HCT116 (cell line): Measurements from ENCODE around the gene MEAF6. TPM values are rescaled to one million over a fixed set of nuclear protein-coding genes. Genes with fewer than 3 reads are reported as not detected.

Source experiments
- ATAC-seq: fragments of 200-7000 bp; cut with Tn5 transposase; 2 replicates; pipeline ENCODE4 v1.9.1; 2020; ENCODE audit warnings: mild to moderate bottlenecking, moderate library complexity
- BruUV-seq: library from RNA; stranded (reverse); fragments of 400-500 nt; replicated peaks from 2 replicates; lab custom pipeline; 2021; lab: Mats Ljungman, UMichigan
- CTCF ChIA-PET: fragments of 300-600 bp; sonication (Branson Sonifier 250); formaldehyde crosslinking; loops from one replicate; lab custom pipeline; 2021; ENCODE audit warnings: antibody characterized with exemption; lab: Charles Lee
- POLR2A ChIA-PET: fragments of 300-600, 350-600 bp; sonication (Branson Sonifier 250); formaldehyde crosslinking; loops from one replicate; lab custom pipeline; 2021; ENCODE audit warnings: antibody characterized with exemption; lab: Charles Lee
- RAD21 ChIA-PET, 2 experiments: fragments of 300-600 bp; sonication (Branson Sonifier 250); formaldehyde crosslinking; loops; one replicate each; lab custom pipeline; 2023; ENCODE audit warnings: low total read pairs in 2 of 2; ENCODE audit not compliant: uncharacterized antibody in 2 of 2, unreplicated experiment in 2 of 2, low non-redundant PET in 1 of 2; lab: Charles Lee
- DNase-seq: peaks from one replicate; pipeline ENCODE4 v3.0.0-alpha.2; 2010; ENCODE audit warnings: low read depth, low spot score
- H2AFZ ChIP-seq: fragments of 200-600 bp; shearing (Covaris generic), sonication (generic); 2 replicates; pipeline ENCODE4 v1.6.1; 2017; ENCODE audit warnings: low read depth, mixed run types, mixed read lengths, antibody characterized with exemption, low read length; ENCODE audit not compliant: poor library complexity, severe bottlenecking
- H3K27ac ChIP-seq: 2 replicates; pipeline ENCODE4 v1.5.1; 2012; ENCODE audit warnings: low read depth, low read length
- H3K27me3 ChIP-seq: fragments of 200-600 bp; sonication (generic); 2 replicates; pipeline ENCODE4 v1.6.1; 2016; ENCODE audit warnings: mixed run types, low read length, mixed read lengths; ENCODE audit not compliant: insufficient read depth
- H3K36me3 ChIP-seq, 2 experiments: fragments of 200-500 bp in 1 of 2; fragments of 200-600 bp in 1 of 2; sonication (Bioruptor generic) in 1 of 2; sonication (generic) in 1 of 2; 2 replicates each; pipeline versions ENCODE4 v1.5.1 to v1.6.1; 2014 to 2016; ENCODE audit warnings: low read length in 2 of 2, inconsistent platforms in 1 of 2, mixed read lengths in 1 of 2, mixed run types in 1 of 2; ENCODE audit not compliant: insufficient read depth in 2 of 2, control insufficient read depth in 1 of 2
- H3K4me1 ChIP-seq, 2 experiments: fragments of 200-600 bp in 1 of 2; sonication (generic) in 1 of 2; 2 replicates each; pipeline versions ENCODE4 v1.5.1 to v1.6.1; 2012 to 2017; ENCODE audit warnings: low read length in 2 of 2, inconsistent platforms in 1 of 2, mild to moderate bottlenecking in 1 of 2, mixed read lengths in 1 of 2, mixed run types in 1 of 2, moderate library complexity in 1 of 2; ENCODE audit not compliant: insufficient read depth in 2 of 2, control insufficient read depth in 1 of 2
- H3K4me2 ChIP-seq: fragments of 200-600 bp; sonication (generic); 2 replicates; pipeline ENCODE4 v1.6.1; 2017; ENCODE audit warnings: mixed run types, low read length, mixed read lengths
- H3K4me3 ChIP-seq, 2 experiments: fragments of 200-600 bp in 1 of 2; sonication (generic) in 1 of 2; replicated peaks in 1 of 2; 2 replicates each; pipeline ENCODE4 v1.5.1; 2011 to 2016; ENCODE audit warnings: low read length in 2 of 2, control low read depth in 1 of 2, low read depth in 1 of 2, mild to moderate bottlenecking in 1 of 2, mixed read lengths in 1 of 2, mixed run types in 1 of 2
- H3K79me2 ChIP-seq: fragments of 200-600 bp; sonication (generic); 2 replicates; pipeline ENCODE4 v1.6.1; 2017; ENCODE audit warnings: mild to moderate bottlenecking, mixed run types, low read length, moderate library complexity, mixed read lengths; ENCODE audit not compliant: insufficient read depth
- H3K9ac ChIP-seq: fragments of 200-600 bp; sonication (generic); 2 replicates; pipeline ENCODE4 v1.6.1; 2016; ENCODE audit warnings: low read length, mixed read lengths
- H3K9me2 ChIP-seq: fragments of 200-600 bp; sonication (generic), shearing (Covaris generic); 2 replicates; pipeline ENCODE4 v1.6.1; 2017; ENCODE audit warnings: mixed run types, mild to moderate bottlenecking, moderate library complexity; ENCODE audit not compliant: insufficient read depth
- H3K9me3 ChIP-seq, 2 experiments: fragments of 200-500 bp in 1 of 2; fragments of 200-600 bp in 1 of 2; sonication (Bioruptor generic) in 1 of 2; sonication (generic) in 1 of 2; 2 replicates each; pipeline ENCODE4 v1.6.1; 2014 to 2017; ENCODE audit warnings: low read length in 2 of 2, mixed read lengths in 2 of 2, inconsistent platforms in 1 of 2, low read depth in 1 of 2, mild to moderate bottlenecking in 1 of 2, mixed run types in 1 of 2, moderate library complexity in 1 of 2; ENCODE audit not compliant: control insufficient read depth in 1 of 2, insufficient read depth in 1 of 2
- H4K20me1 ChIP-seq: fragments of 200-600 bp; sonication (generic), shearing (Covaris generic); 2 replicates; pipeline ENCODE4 v1.6.1; 2017; ENCODE audit warnings: mixed run types, mild to moderate bottlenecking, moderate library complexity; ENCODE audit not compliant: insufficient read depth
- CBX3 ChIP-seq: IDR thresholded peaks from 2 replicates; pipeline ENCODE4 v1.6.1; 2012; ENCODE audit warnings: low read depth
- EGR1 ChIP-seq: IDR thresholded peaks from 2 replicates; pipeline ENCODE4 v1.6.1; 2012; ENCODE audit warnings: low read depth
- EZH2 ChIP-seq: fragments of 200-600 bp; sonication (generic); IDR thresholded peaks from 2 replicates; pipeline ENCODE4 v1.6.1; 2017; ENCODE audit warnings: antibody characterized with exemption, mixed run types
- FOSL1 ChIP-seq: IDR thresholded peaks from 2 replicates; pipeline ENCODE4 v1.6.1; 2012; ENCODE audit warnings: low read depth
- JUND ChIP-seq: IDR thresholded peaks from 2 replicates; pipeline ENCODE4 v1.6.1; 2012
- MAX ChIP-seq: IDR thresholded peaks from 2 replicates; pipeline ENCODE4 v1.6.1; 2012
- RAD21 ChIP-seq: IDR thresholded peaks from 2 replicates; pipeline ENCODE4 v1.6.1; 2012; ENCODE audit warnings: low read depth, mild to moderate bottlenecking
- SIN3A ChIP-seq: IDR thresholded peaks from 2 replicates; pipeline ENCODE4 v1.6.1; 2012; ENCODE audit warnings: low read depth
- SRF ChIP-seq: IDR thresholded peaks from 2 replicates; pipeline ENCODE4 v1.6.1; 2012; ENCODE audit warnings: low read depth
- YY1 ChIP-seq: IDR thresholded peaks from 2 replicates; pipeline ENCODE4 v1.6.1; 2011; ENCODE audit warnings: low read length, low read depth, moderate library complexity, mild to moderate bottlenecking; ENCODE audit not compliant: insufficient replicate concordance; ENCODE audit errors: extremely low read depth
- ZBTB33 ChIP-seq: IDR thresholded peaks from 2 replicates; pipeline ENCODE4 v1.6.1; 2011; ENCODE audit warnings: mild to moderate bottlenecking, low read length, moderate library complexity; ENCODE audit not compliant: insufficient replicate concordance; ENCODE audit errors: extremely low read depth
- ZFX ChIP-seq: fragments of 450-650 bp; IDR thresholded peaks from 2 replicates; pipeline ENCODE4 v1.6.1; 2017
- ZNF274 ChIP-seq: fragments of 200-500 bp; sonication (Bioruptor generic); IDR thresholded peaks from 2 replicates; pipeline ENCODE4 v1.6.1; 2014; ENCODE audit warnings: mild to moderate bottlenecking, low read depth, low read length, inconsistent platforms
- intact Hi-C: fragments of 100-400 bp; cut with micrococcal nuclease; formaldehyde crosslinking; loops from 2 replicates; pipeline ENCODE4 v1.10.0; 2022
- total RNA-seq: library from RNA; stranded (reverse); gene quantifications from one replicate; pipeline ENCODE4 v1.2.1, GENCODE V29; 2021; ENCODE audit not compliant: unreplicated experiment
- TF ChIP-seq, protein P1 (sequence below): IDR thresholded peaks from 2 replicates; pipeline ENCODE4 v1.6.1; 2012; ENCODE audit warnings: low read depth

MEAF6 gene
- total RNA-seq, 1 experiment from 2014 or later = 50.3 TPM

DNA sequence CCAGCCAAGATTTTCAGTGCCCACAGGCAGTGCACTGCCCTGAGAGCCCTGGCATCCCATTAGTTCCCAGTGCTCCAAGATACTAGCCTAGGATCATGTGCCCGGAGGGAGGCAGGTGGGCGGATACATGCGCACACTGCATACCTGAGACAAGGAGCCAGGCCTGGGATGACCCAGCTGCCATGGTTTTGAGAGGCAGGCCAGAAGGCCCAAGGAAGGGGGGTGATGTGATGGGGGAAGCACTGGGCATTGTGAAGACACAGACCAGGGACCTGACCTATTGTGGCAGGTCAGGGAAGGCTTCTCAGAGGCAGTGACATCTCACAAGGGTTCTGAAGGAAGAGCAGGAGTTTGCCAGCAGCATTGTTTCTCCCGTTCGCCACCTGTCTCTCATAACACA lies 36.6 kb downstream of the MEAF6 start:
- H3K27ac ChIP-seq = peak overlapping the region; percentile 91; the same call in 1 of the 2 replicates
- no peaks in the 10 kb centered on the region for H3K9me2 ChIP-seq
- ATAC-seq = no peak
- H3K79me2 ChIP-seq = peaks cover 69% of the 10 kb centered on the region
- no peak overlapping the region for H2AFZ ChIP-seq
- BruUV-seq = no TSS peak
- no peak for DNase-seq
- ChIA-PET POLR2A (no interaction called here), CTCF (interaction anchor here (7.2 kb wide), 1 partner anchor 10 kb away, joined by 59 read pairs; no protein-coding TSS in a partner anchor), RAD21 (no interaction called here)
- intact Hi-C loops = loop anchor here (10.0 kb wide), 1 partner anchor 1917 kb away; no protein-coding TSS in a partner anchor
- H3K4me2 ChIP-seq = peak overlapping the region; percentile 78
- TF ChIP-seq YY1 (no peak), ZNF274 (no peak), CBX3 (no peak), SRF (no peak), JUND (no peak)
- H3K27me3 ChIP-seq = no peaks in the 10 kb centered on the region
- H4K20me1 ChIP-seq = no peaks in the 10 kb centered on the region
- peaks cover 57 to 77% of the 10 kb centered on the region in 2 experiments for H3K4me1 ChIP-seq
- H3K9ac ChIP-seq = peak overlapping the region; percentile 88
- no peaks in the 10 kb centered on the region for H3K9me3 ChIP-seq
- H3K36me3 ChIP-seq = peaks cover 15 to 35% of the 10 kb centered on the region in 2 experiments; a peak in 3 of 4 replicates
- no peak overlapping the region for H3K4me3 ChIP-seq

GRCh38 chr1:37477198-37477931 lies 37.2 kb downstream of the MEAF6 start:
- no peaks in the 10 kb centered on the region for H3K27me3 ChIP-seq
- no peaks in the 10 kb centered on the region for H3K9me3 ChIP-seq
- H3K4me3 ChIP-seq = peak overlapping the region; percentile 80
- H3K4me2 ChIP-seq = peak overlapping the region; percentile 78
- H4K20me1 ChIP-seq = no peaks in the 10 kb centered on the region
- ATAC-seq = no peak
- intact Hi-C loops = loop anchor here (10.0 kb wide), 1 partner anchor 1917 kb away; no protein-coding TSS in a partner anchor
- peaks cover 69% of the 10 kb centered on the region for H3K79me2 ChIP-seq
- POLR2A ChIA-PET = interaction anchor here (4.1 kb wide), 1 partner anchor 9 kb away, joined by 34 read pairs; no protein-coding TSS in a partner anchor
- H3K27ac ChIP-seq = peak overlapping the region; percentile 91
- peaks cover 63 to 82% of the 10 kb centered on the region in 2 experiments for H3K4me1 ChIP-seq
- no TSS peak for BruUV-seq
- no peak overlapping the region for H2AFZ ChIP-seq
- RAD21 ChIA-PET = no interaction called here
- no peaks in the 10 kb centered on the region for H3K9me2 ChIP-seq
- H3K9ac ChIP-seq = peak overlapping the region; percentile 88
- CTCF ChIA-PET = interaction anchor here (7.2 kb wide), 1 partner anchor 10 kb away, joined by 59 read pairs; no protein-coding TSS in a partner anchor
- DNase-seq = no peak
- peaks cover 15 to 29% of the 10 kb centered on the region in 2 experiments; a peak in 3 of 4 replicates for H3K36me3 ChIP-seq
- TF ChIP-seq RAD21 (no peak), MAX (no peak), ZBTB33 (no peak), SIN3A (no peak), ZFX (no peak), EZH2 (no peak), YY1 (no peak), JUND (no peak), EGR1 (no peak), FOSL1 (no peak)
- TF ChIP-seq, protein P1, sequence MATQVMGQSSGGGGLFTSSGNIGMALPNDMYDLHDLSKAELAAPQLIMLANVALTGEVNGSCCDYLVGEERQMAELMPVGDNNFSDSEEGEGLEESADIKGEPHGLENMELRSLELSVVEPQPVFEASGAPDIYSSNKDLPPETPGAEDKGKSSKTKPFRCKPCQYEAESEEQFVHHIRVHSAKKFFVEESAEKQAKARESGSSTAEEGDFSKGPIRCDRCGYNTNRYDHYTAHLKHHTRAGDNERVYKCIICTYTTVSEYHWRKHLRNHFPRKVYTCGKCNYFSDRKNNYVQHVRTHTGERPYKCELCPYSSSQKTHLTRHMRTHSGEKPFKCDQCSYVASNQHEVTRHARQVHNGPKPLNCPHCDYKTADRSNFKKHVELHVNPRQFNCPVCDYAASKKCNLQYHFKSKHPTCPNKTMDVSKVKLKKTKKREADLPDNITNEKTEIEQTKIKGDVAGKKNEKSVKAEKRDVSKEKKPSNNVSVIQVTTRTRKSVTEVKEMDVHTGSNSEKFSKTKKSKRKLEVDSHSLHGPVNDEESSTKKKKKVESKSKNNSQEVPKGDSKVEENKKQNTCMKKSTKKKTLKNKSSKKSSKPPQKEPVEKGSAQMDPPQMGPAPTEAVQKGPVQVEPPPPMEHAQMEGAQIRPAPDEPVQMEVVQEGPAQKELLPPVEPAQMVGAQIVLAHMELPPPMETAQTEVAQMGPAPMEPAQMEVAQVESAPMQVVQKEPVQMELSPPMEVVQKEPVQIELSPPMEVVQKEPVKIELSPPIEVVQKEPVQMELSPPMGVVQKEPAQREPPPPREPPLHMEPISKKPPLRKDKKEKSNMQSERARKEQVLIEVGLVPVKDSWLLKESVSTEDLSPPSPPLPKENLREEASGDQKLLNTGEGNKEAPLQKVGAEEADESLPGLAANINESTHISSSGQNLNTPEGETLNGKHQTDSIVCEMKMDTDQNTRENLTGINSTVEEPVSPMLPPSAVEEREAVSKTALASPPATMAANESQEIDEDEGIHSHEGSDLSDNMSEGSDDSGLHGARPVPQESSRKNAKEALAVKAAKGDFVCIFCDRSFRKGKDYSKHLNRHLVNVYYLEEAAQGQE = no peak
